GM12892 (cell line): ENCODE data around the gene INO80C.

ENCODE experiments used
- POLR2A ChIP-seq: IDR thresholded peaks from 2 replicates; pipeline ENCODE4 v1.6.1; 2011; ENCODE audit warnings: low read depth, low read length, control low read depth
- POLR2AphosphoS5 ChIP-seq: IDR thresholded peaks from 2 replicates; pipeline ENCODE4 v1.6.1; 2011; ENCODE audit warnings: low read depth, low read length, control low read depth
- TAF1 ChIP-seq: IDR thresholded peaks from 2 replicates; pipeline ENCODE4 v1.6.1; 2011; ENCODE audit warnings: low read depth, mild to moderate bottlenecking, control low read depth, low read length, borderline replicate concordance

DNA sequence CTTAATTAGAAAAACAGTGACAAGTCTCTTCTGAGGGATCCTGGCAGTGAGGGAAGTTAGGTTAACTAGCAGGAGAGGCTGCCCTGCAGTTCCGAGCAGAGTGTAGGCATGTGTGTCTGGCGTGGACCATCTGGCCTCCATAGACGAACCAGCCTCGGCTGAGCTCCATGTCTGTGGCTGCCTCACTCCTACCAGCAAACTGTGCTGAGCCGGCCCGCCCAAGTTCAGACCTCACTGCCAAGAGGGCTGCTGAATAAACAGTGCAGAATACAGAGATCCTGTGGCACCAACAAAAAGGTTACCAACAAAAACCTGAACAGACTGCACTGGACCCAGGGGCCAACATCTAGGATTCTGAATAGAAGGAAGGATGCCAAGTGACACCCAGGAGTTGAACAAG lies 27.3 kb downstream of the INO80C start:
- TF ChIP-seq POLR2A (no peak), POLR2AphosphoS5 (no peak), TAF1 (no peak)
